ENCODE measurements around the gene KANK4.
"Not testable (repeated sequence)": the region's sequence is repeated elsewhere in the genome, so short reads cannot be mapped to it uniquely, and the experiment has no call there.

KANK4 gene

GRCh38 chr1:62276791-62277190 is 42.4 kb downstream of the KANK4 start:
- no peak for DNase-seq (ENCODE audit: extremely low read depth in 1 of 2, low read depth in 1 of 2)

GRCh38 chr1:62274496-62275485 is 44.4 kb downstream of the KANK4 start:
- no peak for DNase-seq (ENCODE audit: extremely low read depth in 1 of 2, low read depth in 1 of 2)

GRCh38 chr1:62273953-62274352 is 45.3 kb downstream of the KANK4 start:
- no peak for DNase-seq (ENCODE audit: extremely low read depth in 1 of 2, low read depth in 1 of 2)

- DNase-seq (ENCODE audit: extremely low read depth in 1 of 2, low read depth in 1 of 2) = peak in 1 of 2 donors; percentile 12
Measured at GRCh38 chr1:62271948-62272728, 47.1 kb downstream of the KANK4 start.

GRCh38 chr1:62271134-62271533 is 48.1 kb downstream of the KANK4 start:
- no peak for DNase-seq (ENCODE audit: extremely low read depth in 1 of 2, low read depth in 1 of 2)

- no peak for DNase-seq (ENCODE audit: extremely low read depth in 1 of 2, low read depth in 1 of 2)
Measured at GRCh38 chr1:62269851-62270495, 49.3 kb downstream of the KANK4 start.

- DNase-seq (ENCODE audit: extremely low read depth in 1 of 2, low read depth in 1 of 2) = no peak
Measured at GRCh38 chr1:62269439-62269838, 49.8 kb downstream of the KANK4 start.

GRCh38 chr1:62268315-62268714 is 50.9 kb downstream of the KANK4 start:
- DNase-seq (ENCODE audit: extremely low read depth in 1 of 2, low read depth in 1 of 2) = no peak

GRCh38 chr1:62265956-62266935 is 53.0 kb downstream of the KANK4 start:
- DNase-seq (ENCODE audit: extremely low read depth in 1 of 2, low read depth in 1 of 2) = no peak

GRCh38 chr1:62263814-62264353 is 55.4 kb downstream of the KANK4 start:
- no peak for DNase-seq (ENCODE audit: extremely low read depth in 1 of 2, low read depth in 1 of 2)

- DNase-seq (ENCODE audit: extremely low read depth in 1 of 2, low read depth in 1 of 2) = no peak
Measured at GRCh38 chr1:62263006-62263813, 56.0 kb downstream of the KANK4 start.

GRCh38 chr1:62260688-62261087 is 58.5 kb downstream of the KANK4 start:
- DNase-seq (ENCODE audit: extremely low read depth in 1 of 2, low read depth in 1 of 2) = no peak

GRCh38 chr1:62259551-62259950 is 59.7 kb downstream of the KANK4 start:
- DNase-seq (ENCODE audit: extremely low read depth in 1 of 2, low read depth in 1 of 2) = no peak

- no peak for DNase-seq (ENCODE audit: extremely low read depth in 1 of 2, low read depth in 1 of 2)
Measured at GRCh38 chr1:62250126-62250726, 69.0 kb downstream of the KANK4 start.

- no peak for DNase-seq (ENCODE audit: extremely low read depth in 1 of 2, low read depth in 1 of 2)
Measured at GRCh38 chr1:62247391-62248168, 71.7 kb downstream of the KANK4 start.

GRCh38 chr1:62245201-62245600 is 74.0 kb downstream of the KANK4 start:
- no peak for DNase-seq (ENCODE audit: extremely low read depth in 1 of 2, low read depth in 1 of 2)

- DNase-seq (ENCODE audit: extremely low read depth in 1 of 2, low read depth in 1 of 2) = not testable (repeated sequence)
Measured at GRCh38 chr1:62244380-62244779, 74.9 kb downstream of the KANK4 start.

Data from stimulated activated CD8-positive, alpha-beta memory T cell treated with anti-CD3 and anti-CD28 coated beads, Interleukin-7, amount 100 ng/mL, for 48 hours (primary cell).